ENCODE data around the gene GRK3.
"Not testable (repeated sequence)": the region's sequence is repeated elsewhere in the genome, so short reads cannot be mapped to it uniquely, and the experiment has no call there.

GRCh38 chr22:25552405-25552804, 12.1 kb upstream of the GRK3 start:
- not testable (repeated sequence) for TF ChIP-seq CTCF, POLR2A (IDR thresholded peaks at IDR 0.05)
